Measurements from ENCODE around the gene FNBP1L. TPM values are rescaled to one million over a fixed set of nuclear protein-coding genes. Genes with fewer than 3 reads are reported as not detected.

Gene FNBP1L
- polyA plus RNA-seq, 1 of the 3 experiments (the other 2 are of a cell fraction), result 16.5 TPM

DNA sequence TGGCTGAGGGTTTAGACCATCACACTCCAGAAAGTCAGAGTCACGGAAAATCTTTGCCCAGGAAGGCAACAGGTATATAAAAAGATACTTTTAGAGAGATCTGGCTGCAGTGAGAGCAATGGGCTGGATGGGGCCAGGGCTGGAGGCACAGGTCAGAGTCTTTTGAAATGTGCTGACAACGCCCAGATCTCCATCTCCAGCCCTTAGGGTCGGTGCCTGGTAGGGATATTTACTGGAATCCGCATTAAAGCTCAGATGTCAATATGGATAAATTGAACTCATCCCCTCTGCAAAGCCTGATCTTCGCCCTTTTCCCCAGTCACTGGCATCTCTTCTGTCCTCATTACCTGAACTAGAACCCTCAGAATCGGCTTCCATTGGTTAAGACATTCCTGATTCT lies 151.6 kb downstream of the FNBP1L start:
- Histone ChIP-seq H3K4me1 (ENCODE audit: control insufficient read depth in 1 of 2, insufficient read depth in 2 of 2, low read depth in 1 of 2, low read length in 1 of 2) (peaks cover 30 to 66% of the 10 kb centered on the region in 2 experiments), H3K79me2 (ENCODE audit: insufficient read depth) (peaks cover 100% of the 10 kb centered on the region), H3K9ac (no peak overlapping the region), H3K9me3 (no peaks in the 10 kb centered on the region), H3K27ac (ENCODE audit: low read depth in 2 of 2, low read length in 1 of 2) (no peak overlapping the region), H4K20me1 (ENCODE audit: insufficient read depth) (peaks cover 98% of the 10 kb centered on the region), H2AFZ (ENCODE audit: low read depth) (no peak overlapping the region), H3K4me3 (ENCODE audit: low read depth in 2 of 2, low read length in 1 of 2) (no peak overlapping the region), H3K9me2 (no peaks in the 10 kb centered on the region), H3K4me2 (no peak overlapping the region), H3F3A (replicated peaks; ENCODE audit: insufficient read depth) (peaks cover 15% of the 10 kb centered on the region), H3K27me3 (ENCODE audit: insufficient read depth) (no peaks in the 10 kb centered on the region), H3K36me3 (replicated peaks in 1 of 2; ENCODE audit: control insufficient read depth in 1 of 2, insufficient read depth in 2 of 2, low read length in 1 of 2) (peaks cover 0 to 20% of the 10 kb centered on the region in 2 experiments)
- TF ChIP-seq, protein P1, sequence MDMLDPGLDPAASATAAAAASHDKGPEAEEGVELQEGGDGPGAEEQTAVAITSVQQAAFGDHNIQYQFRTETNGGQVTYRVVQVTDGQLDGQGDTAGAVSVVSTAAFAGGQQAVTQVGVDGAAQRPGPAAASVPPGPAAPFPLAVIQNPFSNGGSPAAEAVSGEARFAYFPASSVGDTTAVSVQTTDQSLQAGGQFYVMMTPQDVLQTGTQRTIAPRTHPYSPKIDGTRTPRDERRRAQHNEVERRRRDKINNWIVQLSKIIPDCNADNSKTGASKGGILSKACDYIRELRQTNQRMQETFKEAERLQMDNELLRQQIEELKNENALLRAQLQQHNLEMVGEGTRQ (IDR thresholded peaks at IDR 0.05; ENCODE audit: borderline replicate concordance, low read depth, low read length), result no peak
- TF ChIP-seq GABPA (IDR thresholded peaks at IDR 0.05; ENCODE audit: low read depth), result no peak
- TF ChIP-seq ELF1 (IDR thresholded peaks at IDR 0.05), result no peak
- TF ChIP-seq RFX5 (IDR thresholded peaks at IDR 0.05; ENCODE audit: low read length), result no peak
- no peak for TF ChIP-seq GATA2 (CRISPR knock-in tag; IDR thresholded peaks at IDR 0.05)
- no peak for TF ChIP-seq EP300 (IDR thresholded peaks at IDR 0.05; ENCODE audit: borderline replicate concordance in 1 of 2, low read depth in 1 of 2, low read length in 1 of 2)
- TF ChIP-seq FOXM1 (IDR thresholded peaks at IDR 0.05; ENCODE audit: low read depth), result no peak
- no peak for TF ChIP-seq TEAD4 (IDR thresholded peaks at IDR 0.05; ENCODE audit: borderline replicate concordance, insufficient read depth)
- TF ChIP-seq RAD21 (IDR thresholded peaks at IDR 0.05; ENCODE audit: low read length), result no peak
- no peak for TF ChIP-seq EZH2phosphoT487 (IDR thresholded peaks at IDR 0.05; ENCODE audit: borderline replicate concordance, low read depth)
- TF ChIP-seq, protein P2, sequence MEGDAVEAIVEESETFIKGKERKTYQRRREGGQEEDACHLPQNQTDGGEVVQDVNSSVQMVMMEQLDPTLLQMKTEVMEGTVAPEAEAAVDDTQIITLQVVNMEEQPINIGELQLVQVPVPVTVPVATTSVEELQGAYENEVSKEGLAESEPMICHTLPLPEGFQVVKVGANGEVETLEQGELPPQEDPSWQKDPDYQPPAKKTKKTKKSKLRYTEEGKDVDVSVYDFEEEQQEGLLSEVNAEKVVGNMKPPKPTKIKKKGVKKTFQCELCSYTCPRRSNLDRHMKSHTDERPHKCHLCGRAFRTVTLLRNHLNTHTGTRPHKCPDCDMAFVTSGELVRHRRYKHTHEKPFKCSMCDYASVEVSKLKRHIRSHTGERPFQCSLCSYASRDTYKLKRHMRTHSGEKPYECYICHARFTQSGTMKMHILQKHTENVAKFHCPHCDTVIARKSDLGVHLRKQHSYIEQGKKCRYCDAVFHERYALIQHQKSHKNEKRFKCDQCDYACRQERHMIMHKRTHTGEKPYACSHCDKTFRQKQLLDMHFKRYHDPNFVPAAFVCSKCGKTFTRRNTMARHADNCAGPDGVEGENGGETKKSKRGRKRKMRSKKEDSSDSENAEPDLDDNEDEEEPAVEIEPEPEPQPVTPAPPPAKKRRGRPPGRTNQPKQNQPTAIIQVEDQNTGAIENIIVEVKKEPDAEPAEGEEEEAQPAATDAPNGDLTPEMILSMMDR (IDR thresholded peaks at IDR 0.05), result no peak
- TF ChIP-seq FOXJ3 (CRISPR knock-in tag; IDR thresholded peaks at IDR 0.05), result no peak
- TF ChIP-seq JUND (IDR thresholded peaks at IDR 0.05), result no peak
- ChIA-PET POLR2A (no interaction called here), CTCF (interaction anchor here (1.4 to 2.6 kb wide), 3 partner anchors 23 to 30 kb away, joined by 3 to 12 read pairs (median 4); no protein-coding TSS in a partner anchor)
- DNase-seq, result no peak
- WGBS (ENCODE audit: low lambda C conversion rate), result over 99% methylated on average over 6 of the region's 6 CpGs

DNA sequence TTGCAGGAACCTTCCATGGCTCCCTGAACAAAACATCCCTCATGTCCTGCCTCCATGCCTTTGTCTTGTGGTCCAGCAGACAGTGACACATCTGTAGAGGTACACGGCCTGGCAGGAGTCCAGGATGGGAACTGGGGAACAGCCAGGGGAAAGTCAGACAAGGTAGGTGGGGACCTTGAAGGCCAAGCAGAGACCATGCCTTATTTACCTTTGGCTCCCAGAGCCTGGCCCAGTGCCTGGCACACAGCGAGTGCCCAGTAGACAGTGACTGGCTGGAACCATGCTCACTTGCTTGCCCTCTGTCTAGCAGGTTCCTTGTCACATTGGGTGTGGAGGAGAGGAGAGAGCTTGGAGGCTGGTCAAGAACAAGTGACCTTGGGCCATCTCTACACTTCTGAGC lies 152.7 kb downstream of the FNBP1L start:
- H3K4me2 ChIP-seq, result no peak overlapping the region
- H4K20me1 ChIP-seq (ENCODE audit: insufficient read depth), result peaks cover 98% of the 10 kb centered on the region
- no peaks in the 10 kb centered on the region for H3K9me3 ChIP-seq
- no peaks in the 10 kb centered on the region for H3K9me2 ChIP-seq
- peaks cover 100% of the 10 kb centered on the region for H3K79me2 ChIP-seq (ENCODE audit: insufficient read depth)
- peaks cover 21% of the 10 kb centered on the region for H3F3A ChIP-seq (replicated peaks; ENCODE audit: insufficient read depth)
- CTCF ChIA-PET, result interaction anchor here (1.4 to 2.6 kb wide), 2 partner anchors 24 to 29 kb away, joined by 3 to 12 read pairs; no protein-coding TSS in a partner anchor
- no peak overlapping the region for H2AFZ ChIP-seq (ENCODE audit: low read depth)
- H3K27me3 ChIP-seq (ENCODE audit: insufficient read depth), result no peaks in the 10 kb centered on the region
- DNase-seq, result no peak
- H3K4me3 ChIP-seq (ENCODE audit: low read depth in 2 of 2, low read length in 1 of 2), result no peak overlapping the region
- POLR2A ChIA-PET, result no interaction called here
- H3K4me1 ChIP-seq (ENCODE audit: control insufficient read depth in 1 of 2, insufficient read depth in 2 of 2, low read depth in 1 of 2, low read length in 1 of 2), result peaks cover 35 to 64% of the 10 kb centered on the region in 2 experiments
- no peak overlapping the region for H3K27ac ChIP-seq (ENCODE audit: low read depth in 2 of 2, low read length in 1 of 2)
- H3K9ac ChIP-seq, result no peak overlapping the region
- peaks cover 0 to 21% of the 10 kb centered on the region in 2 experiments for H3K36me3 ChIP-seq (replicated peaks in 1 of 2; ENCODE audit: control insufficient read depth in 1 of 2, insufficient read depth in 2 of 2, low read length in 1 of 2)
- WGBS (ENCODE audit: low lambda C conversion rate), result 100% methylated on average over 1 of the region's 2 CpGs
- no peak for TF ChIP-seq JUND (IDR thresholded peaks at IDR 0.05)
- no peak for TF ChIP-seq RFX5 (IDR thresholded peaks at IDR 0.05; ENCODE audit: low read length)
- no peak for TF ChIP-seq CHD2 (IDR thresholded peaks at IDR 0.05; ENCODE audit: low read length, partially characterized antibody)
- TF ChIP-seq POLR2AphosphoS5 (IDR thresholded peaks at IDR 0.05; ENCODE audit: low read depth, low read length), result no peak
- no peak for TF ChIP-seq FOSL2 (IDR thresholded peaks at IDR 0.05; ENCODE audit: borderline replicate concordance, low read depth)
- TF ChIP-seq, protein P3, sequence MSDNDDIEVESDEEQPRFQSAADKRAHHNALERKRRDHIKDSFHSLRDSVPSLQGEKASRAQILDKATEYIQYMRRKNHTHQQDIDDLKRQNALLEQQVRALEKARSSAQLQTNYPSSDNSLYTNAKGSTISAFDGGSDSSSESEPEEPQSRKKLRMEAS (IDR thresholded peaks at IDR 0.05; ENCODE audit: low read depth), result no peak
- no peak for TF ChIP-seq TAF1 (IDR thresholded peaks at IDR 0.05; ENCODE audit: borderline replicate concordance, low read depth, low read length)
- TF ChIP-seq, protein P4, sequence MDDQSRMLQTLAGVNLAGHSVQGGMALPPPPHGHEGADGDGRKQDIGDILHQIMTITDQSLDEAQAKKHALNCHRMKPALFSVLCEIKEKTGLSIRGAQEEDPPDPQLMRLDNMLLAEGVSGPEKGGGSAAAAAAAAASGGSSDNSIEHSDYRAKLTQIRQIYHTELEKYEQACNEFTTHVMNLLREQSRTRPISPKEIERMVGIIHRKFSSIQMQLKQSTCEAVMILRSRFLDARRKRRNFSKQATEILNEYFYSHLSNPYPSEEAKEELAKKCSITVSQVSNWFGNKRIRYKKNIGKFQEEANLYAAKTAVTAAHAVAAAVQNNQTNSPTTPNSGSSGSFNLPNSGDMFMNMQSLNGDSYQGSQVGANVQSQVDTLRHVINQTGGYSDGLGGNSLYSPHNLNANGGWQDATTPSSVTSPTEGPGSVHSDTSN (IDR thresholded peaks at IDR 0.05), result no peak
- no peak for TF ChIP-seq FOXJ3 (CRISPR knock-in tag; IDR thresholded peaks at IDR 0.05)
- TF ChIP-seq, protein P5, sequence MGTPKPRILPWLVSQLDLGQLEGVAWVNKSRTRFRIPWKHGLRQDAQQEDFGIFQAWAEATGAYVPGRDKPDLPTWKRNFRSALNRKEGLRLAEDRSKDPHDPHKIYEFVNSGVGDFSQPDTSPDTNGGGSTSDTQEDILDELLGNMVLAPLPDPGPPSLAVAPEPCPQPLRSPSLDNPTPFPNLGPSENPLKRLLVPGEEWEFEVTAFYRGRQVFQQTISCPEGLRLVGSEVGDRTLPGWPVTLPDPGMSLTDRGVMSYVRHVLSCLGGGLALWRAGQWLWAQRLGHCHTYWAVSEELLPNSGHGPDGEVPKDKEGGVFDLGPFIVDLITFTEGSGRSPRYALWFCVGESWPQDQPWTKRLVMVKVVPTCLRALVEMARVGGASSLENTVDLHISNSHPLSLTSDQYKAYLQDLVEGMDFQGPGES (IDR thresholded peaks at IDR 0.05; ENCODE audit: low read depth, low read length), result no peak

Data from SK-N-SH (cell line).